GM18505 (cell line): ENCODE measurements around the gene CELF4.

Experiments used
- ATAC-seq: cut with Tn5 transposase; IDR thresholded peaks from one replicate; pipeline ENCODE4 v1.9.1; 2021; ENCODE audit not compliant: unreplicated experiment
- POLR2A ChIP-seq: IDR thresholded peaks from 4 replicates; pipeline ENCODE4 v1.6.1; 2011; ENCODE audit warnings: borderline replicate concordance; ENCODE audit not compliant: insufficient read depth, insufficient read length; ENCODE audit errors: extremely low read depth

The CELF4 gene

DNA sequence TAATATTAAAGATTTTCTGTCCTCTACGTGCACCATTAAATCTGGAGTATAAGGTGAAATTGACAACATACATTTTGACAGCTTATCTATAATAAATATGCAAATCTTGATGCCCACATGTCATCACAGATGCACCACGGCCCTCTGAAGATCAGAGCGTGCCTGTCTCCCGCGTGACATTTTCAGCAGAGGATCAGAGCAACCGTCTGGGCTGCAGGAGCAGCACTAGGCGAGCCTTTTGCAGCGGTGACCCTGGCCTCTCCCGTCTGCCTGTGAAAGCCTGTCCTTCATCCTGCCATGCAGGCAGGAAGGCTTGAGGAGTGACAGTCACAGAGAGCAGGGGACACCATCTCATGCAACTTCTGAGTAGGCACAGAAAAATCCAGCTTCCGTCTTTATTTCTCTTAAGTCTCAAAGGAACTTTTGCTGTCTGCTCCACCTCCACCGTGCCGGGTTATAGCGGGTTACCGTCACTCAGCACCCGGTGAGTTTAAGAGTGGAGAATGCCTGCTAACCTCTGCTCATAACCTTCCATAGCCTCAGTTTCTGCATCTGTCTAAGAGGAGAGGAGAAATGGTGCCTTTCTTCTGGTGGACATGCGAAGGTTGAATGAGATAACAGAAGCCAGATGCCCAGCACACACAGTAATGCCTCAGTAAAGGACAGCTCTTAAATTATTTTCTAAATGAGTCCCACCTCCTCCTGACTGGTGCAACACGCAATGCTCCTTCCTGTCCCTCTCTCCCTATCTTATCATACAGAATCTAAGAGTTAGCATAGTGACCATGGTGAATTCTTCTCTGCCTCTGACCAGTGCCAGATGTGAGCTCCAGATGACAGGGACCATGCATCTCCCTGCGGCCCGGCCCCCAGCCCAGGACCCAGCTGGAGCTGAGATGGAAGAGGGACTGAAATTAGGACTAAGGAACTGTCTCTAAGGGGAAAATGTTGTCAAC is 43.8 kb downstream of the CELF4 start:
- ATAC-seq = no peak
- TF ChIP-seq POLR2A = no peak

DNA sequence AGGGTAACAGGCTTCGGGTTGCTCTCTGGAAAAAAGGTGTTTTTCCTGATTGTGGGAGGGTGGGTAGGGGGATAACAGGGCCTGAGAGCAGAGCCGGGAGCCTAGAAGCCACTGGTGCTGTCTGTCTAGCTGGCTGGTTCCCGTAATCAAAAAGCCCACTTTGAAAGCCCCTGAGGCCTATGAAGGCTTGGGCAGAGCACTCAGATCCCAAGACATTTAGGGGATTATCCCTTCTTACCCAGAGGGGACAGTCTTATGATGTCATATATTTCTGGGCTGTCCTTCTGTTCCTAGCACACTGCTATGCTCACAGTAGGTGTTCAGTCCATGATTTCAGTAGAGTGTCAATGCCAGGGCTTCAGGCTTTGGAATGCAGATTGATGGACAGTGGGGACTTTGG is 45.1 kb downstream of the CELF4 start:
- TF ChIP-seq POLR2A = no peak

DNA sequence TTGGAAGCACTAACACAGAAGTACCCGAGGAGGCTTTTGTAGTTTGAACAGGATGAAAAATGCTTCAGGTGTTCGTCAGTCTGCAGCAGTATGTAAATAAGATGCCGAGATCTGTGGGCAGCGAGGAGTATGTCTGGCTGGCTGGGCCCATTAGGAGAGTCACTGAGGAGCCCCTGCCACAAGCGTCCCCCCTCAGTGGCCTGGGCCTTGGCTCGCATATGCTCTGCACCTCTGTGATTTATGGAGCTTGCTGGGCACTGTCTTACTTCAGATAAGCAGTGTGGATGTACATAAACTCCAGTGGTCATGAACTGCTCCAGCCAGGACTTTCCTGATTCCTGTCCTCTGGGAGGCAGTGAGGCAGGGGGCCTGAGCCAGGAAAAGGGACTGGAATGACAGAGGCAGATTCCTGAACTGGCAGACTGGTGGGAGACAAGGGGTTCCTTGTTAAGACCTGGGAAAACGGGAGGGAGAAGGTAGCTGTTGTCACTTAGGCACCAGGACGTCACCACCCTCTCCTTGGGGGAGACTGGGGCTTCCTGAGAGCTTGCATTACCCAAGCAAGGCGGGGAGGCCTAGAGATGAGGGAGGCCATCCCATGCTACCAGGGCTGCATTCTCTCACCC is 46.0 kb downstream of the CELF4 start:
- no peak for ATAC-seq
- no peak for TF ChIP-seq POLR2A

More for the DNA sequence above, 45.1 kb downstream of the CELF4 start:
- ATAC-seq = no peak

DNA sequence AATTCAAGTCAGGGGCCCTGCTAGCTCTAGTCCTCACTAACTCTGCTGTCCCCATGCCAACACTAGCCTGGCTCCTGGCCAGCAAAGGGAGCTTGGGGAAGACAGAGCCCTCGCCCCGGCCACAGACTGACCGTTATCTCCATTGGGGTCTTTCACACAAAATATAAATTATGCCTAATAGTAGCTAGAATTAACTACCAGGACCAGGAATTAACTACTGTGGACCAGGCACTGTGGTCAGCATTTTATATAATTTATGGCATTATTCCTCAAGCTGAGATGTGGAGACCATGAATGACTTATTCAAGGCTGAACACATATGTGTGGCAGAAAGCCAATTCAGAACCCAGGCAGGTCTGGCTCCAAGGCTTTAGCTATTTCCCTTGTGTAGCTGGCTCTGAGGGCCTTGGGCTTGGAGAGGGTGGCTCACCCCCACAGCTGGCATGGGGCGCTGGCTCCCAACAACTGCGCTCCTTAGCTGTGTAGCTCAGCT is 49.2 kb downstream of the CELF4 start:
- ATAC-seq = no peak
- TF ChIP-seq POLR2A = no peak

DNA sequence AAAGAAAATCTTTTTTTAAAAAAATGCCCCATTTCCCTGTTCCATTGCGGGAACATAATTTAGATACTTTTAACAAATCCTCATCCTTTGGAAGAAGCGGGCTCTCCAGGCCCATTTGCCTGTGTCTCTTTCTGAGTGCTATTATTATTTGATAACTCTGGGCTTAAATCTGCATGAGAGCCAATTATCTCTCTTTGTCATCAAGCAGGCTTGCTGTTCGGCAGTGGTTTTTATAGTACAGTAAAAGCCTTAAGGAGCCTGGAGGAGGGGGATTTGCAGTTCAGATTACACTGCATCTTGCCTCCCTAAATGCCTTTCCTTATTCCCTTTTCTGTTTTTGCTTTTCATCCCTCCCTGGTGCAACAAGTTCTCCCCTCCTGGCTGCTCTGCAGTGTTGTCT is 50.6 kb downstream of the CELF4 start:
- ATAC-seq = no peak
- TF ChIP-seq POLR2A = no peak

DNA sequence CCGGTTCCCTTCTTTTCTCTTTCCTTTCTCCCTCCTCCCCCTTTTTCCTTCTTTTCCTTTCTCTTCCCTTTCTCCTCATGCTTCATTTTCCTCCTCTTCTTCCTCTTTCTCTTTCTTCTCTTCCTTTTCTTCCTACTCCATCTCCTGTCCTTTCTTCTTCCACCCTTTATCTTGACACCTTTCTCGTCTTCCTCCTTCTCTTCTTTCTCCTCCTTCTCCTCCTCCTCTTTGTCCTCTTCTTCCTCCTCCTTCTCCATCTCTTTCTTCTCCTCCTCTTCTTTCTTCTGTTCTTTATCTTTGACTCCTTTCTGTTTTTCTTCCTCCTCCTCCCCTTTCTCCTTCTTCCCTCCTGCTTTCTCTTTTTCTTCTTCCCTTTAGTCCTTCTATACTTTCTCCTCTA is 53.2 kb downstream of the CELF4 start:
- no peak for ATAC-seq
- no peak for TF ChIP-seq POLR2A

DNA sequence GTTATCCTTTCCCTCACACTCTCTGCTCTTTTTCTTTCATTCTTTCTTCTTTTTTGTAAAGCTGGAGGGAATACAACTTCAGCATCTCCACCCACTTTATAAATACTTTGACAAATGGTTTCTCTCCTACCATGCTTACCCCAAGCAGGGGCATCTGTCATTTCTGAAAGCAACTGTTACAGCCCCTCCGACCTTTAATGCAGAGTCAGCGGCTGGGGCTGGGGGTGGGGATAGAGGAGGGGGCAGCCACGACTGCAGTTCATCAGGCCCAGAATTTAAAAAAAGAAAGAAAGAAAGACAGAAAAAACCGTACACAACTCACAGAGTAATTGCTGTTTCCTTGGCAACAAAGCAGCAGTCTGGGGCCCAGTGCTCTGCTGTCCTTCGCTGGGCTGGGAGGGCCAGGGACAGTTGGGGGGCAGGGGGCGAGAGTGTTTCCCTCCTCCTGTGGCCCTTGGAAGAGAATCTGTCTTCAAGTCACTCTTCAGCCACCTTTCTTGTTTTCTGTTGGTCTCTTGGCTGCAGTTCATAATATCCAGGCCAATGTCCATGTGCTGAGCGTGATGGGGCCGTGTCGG is 53.8 kb downstream of the CELF4 start:
- ATAC-seq = no peak
- TF ChIP-seq POLR2A = no peak

DNA sequence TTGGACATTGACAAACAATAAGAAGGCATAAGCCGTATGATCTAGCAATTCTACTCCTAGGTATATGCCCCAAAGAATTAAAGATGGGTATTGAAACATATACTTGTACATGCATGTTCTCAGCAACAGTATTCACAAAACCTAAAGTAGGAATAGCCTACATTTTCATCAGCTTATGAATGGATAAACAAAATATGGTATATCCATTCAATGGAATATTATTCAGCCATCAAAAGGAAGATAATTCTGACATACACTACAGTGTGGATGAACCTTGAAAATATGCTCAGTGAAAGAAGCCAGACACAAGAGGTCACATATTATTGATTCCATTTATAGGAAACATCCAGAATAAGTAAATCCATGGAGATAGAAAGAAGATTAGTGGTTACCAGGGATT is 56.0 kb downstream of the CELF4 start:
- no peak for TF ChIP-seq POLR2A

DNA sequence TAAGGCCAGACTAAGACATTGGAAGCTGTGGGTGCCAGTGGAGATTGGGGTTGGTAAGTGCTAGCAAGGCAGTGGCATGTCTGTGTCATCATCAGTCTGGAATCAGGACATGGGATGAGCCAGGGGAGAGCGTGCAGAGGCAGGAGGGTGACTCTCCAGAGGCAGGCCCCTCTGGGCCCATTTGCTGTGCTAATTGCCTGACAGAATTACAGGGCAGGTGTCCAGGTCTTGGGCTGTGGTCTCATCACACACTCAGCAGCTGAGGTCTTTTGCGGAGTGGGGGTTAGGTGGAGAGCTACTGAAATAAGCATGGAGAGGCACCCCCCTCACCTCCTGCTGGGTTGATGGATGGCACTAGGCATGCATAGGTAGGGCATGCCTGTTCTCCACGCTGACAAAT is 57.4 kb downstream of the CELF4 start:
- no peak for ATAC-seq
- TF ChIP-seq POLR2A = no peak

More for the DNA sequence above, 56.0 kb downstream of the CELF4 start:
- ATAC-seq = no peak

DNA sequence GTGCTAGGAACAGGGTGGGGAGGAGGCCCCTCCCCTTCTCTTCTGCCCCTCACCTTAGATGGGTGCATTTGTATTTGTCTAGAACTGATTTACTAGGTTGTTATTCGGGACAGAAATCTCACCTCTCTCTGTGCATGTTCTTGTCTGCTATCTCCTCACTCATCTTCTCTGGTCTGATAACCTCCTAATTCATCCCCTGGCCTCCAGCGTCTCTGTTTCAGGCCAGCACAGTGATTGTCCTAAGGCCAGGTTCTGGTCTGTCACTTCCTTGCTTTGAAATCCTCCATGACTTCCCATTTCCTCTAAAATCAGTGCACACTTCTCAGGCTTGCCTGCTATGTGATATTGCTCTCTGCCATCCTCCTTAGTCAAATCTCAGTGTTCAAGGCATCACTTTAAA is 58.4 kb downstream of the CELF4 start:
- no peak for TF ChIP-seq POLR2A
- ATAC-seq = no peak

DNA sequence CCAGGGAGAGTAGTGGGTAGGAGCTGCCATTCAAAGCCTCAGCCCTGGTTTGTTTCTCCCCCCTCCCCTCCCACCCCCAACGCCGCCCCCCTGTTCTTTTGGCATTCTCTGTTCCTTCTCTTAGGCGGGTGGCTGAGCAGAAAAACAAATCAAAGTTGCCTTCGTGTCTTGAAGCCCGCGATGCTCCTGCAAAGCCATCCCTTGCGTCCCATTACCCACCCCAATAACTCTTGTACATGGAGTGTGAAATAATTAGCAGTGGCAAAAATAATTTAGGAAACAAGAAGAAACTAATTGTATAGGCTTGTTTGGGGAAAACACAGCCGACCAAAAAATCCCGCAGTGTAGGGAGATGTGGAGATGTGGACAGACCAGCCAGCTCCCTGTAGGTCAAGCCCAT is 59.6 kb downstream of the CELF4 start:
- TF ChIP-seq POLR2A = no peak
- no peak for ATAC-seq

DNA sequence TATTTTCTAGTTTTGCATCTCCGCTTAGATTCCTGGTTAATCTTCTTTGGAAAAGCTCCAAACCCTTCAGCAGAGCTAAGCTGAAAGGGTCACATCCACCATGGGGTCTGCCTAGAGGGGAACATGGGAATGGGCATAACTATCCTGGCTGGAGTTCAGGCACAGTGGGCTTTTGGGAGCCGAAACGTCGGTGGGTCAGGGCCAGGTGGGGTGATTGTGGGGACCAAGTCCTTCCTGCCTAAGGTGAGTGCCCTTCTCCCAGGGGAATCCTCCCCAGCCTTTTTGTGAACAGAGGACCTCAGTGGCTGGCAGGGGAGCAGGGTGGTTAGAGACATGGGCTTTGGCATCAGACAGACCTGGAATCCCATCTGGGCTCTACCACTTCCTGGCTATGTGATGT is 60.3 kb downstream of the CELF4 start:
- TF ChIP-seq POLR2A = no peak
- no peak for ATAC-seq

DNA sequence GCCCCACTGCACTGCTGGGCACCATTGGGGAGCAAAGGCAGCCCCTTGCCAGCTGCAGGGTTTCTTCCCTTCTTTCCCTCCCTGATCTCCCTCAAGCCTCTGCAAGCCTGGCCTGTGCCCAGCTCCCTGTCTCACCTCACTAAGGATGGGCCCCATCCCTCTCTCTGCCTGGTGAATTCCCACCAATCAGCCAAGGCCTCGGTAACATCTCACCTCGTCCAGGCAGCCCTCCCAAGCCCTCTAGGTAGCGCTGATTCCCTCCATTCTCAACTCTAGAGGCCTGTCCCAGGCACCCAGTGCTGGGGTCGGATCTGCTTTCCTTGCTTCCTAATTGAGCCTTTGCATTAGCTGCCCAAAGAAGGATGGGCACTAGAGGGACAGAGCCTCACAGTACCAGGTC is 63.0 kb downstream of the CELF4 start:
- no peak for TF ChIP-seq POLR2A
- ATAC-seq = no peak
